ENCODE data around the gene WSB1.
A peak's percentile ranks its signal among the peaks of the same experiment; 100 is the strongest.
"Not testable (repeated sequence)": the region's sequence is repeated elsewhere in the genome, so short reads cannot be mapped to it uniquely, and the experiment has no call there.

The WSB1 gene, protein sequence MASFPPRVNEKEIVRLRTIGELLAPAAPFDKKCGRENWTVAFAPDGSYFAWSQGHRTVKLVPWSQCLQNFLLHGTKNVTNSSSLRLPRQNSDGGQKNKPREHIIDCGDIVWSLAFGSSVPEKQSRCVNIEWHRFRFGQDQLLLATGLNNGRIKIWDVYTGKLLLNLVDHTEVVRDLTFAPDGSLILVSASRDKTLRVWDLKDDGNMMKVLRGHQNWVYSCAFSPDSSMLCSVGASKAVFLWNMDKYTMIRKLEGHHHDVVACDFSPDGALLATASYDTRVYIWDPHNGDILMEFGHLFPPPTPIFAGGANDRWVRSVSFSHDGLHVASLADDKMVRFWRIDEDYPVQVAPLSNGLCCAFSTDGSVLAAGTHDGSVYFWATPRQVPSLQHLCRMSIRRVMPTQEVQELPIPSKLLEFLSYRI

DNA sequence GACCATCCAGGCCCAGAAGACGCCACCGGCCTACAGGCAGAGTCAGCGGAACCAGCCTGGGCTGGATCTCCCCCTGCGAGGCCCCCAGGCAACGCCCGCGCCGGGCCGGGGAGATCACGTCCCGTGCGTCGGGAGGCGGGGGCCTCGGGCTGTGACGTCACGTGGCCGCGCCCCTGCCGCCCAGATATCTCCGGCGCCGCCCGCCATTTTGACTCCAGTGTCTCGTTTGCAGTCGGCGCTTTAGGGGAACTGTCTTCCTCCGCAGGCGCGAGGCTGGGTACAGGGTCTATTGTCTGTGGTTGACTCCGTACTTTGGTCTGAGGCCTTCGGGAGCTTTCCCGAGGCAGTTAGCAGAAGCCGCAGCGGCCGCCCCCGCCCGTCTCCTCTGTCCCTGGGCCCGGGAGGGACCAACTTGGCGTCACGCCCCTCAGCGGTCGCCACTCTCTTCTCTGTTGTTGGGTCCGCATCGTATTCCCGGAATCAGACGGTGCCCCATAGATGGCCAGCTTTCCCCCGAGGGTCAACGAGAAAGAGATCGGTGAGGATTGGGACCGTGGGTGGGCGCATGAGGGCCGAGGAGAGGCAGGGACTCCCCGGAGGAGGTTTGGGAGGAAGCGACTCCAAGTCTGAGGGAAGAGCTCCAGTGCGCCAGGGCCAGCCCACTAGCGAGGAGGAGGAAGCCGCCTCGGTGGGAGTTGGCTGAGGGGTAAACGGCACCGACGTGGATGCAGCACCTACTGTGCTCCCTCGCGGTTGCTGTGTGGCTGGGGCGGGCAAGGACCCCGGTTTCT is at the start of gene WSB1:
WSB1 (plus strand) TSS at position 217 of the 791 bp plus-strand sequence; CDS start at position 499, 282 bp downstream.
- peak; percentile 86 for DNase-seq (ENCODE audit: low read depth)

DNA sequence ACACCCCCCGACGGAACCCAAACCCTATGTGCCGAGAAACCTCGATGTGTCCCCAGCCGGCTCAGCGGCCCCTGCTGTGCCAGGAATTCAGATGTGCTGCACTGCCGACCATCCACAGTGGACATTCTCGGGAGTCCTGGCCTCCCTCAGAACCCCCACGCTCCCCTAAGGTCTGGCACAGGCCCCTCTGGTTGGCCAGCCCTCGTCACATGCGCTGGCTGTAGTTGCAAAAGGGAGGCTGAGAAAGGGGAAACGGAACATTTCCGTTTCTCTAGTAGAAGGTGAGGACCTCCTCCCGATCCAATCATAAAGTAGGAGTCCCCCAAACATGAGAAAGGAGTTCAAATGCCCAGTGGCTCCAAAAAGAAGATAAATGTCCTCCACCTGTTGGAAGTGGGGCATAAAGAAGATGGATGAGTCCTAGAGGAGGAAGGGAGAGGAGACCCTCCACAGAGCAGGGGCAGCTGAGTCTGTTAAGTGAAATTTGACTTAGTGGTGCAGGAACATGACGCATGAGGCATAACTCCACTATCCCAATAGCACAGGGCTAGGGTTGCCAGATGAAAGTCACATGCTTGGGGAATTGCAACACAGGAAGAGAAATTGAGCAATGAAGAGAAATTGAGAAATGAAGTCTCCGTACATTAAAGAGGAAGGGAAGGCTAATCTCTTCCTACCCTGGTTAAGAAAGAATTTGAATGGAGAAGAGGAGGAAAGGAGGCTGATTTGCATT is 49.3 kb upstream of the WSB1 start:
- no peak for DNase-seq (ENCODE audit: low read depth)

DNA sequence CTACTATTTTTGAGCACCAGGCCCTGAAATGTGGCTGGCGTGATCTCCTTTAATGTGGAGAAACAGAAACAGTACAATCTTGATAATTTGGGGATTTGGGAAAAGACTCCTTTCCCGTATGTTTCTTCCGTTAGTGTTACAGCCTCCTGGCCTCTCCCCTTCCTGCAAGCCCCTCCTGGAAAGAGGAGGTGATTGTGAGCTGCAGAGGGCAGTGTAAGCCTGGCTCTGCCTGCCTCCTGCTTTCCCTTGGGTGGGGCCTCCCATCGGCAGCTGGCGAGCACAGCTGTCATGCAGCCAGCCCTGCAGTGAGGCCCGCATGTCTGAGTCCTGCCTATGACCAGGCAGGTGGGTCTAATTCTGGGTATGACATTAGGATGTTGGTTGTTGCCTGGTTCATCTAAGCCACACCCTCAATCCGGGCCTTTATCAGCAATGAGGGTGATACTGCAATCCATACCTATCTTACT is 48.7 kb upstream of the WSB1 start:
- peak; percentile 9 for DNase-seq (ENCODE audit: low read depth)

DNA sequence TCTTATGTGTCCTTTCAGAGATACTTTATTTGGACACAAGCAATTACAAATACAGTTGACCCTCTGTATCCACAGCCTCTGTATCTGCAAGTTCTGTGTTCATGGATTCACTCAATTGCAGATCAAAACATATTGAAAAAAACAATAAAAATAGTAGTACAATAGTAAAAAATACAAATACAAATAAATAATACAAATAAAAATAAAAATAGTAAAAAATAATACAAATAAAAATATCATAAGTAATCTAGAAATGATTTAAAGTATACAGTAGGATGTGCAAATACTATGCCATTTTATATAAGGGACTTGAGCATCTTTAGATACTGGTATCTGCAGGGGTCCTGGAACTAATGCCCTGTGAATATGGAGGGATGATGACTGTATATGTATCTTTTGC is 47.4 kb upstream of the WSB1 start:
- DNase-seq (ENCODE audit: low read depth), result no peak

DNA sequence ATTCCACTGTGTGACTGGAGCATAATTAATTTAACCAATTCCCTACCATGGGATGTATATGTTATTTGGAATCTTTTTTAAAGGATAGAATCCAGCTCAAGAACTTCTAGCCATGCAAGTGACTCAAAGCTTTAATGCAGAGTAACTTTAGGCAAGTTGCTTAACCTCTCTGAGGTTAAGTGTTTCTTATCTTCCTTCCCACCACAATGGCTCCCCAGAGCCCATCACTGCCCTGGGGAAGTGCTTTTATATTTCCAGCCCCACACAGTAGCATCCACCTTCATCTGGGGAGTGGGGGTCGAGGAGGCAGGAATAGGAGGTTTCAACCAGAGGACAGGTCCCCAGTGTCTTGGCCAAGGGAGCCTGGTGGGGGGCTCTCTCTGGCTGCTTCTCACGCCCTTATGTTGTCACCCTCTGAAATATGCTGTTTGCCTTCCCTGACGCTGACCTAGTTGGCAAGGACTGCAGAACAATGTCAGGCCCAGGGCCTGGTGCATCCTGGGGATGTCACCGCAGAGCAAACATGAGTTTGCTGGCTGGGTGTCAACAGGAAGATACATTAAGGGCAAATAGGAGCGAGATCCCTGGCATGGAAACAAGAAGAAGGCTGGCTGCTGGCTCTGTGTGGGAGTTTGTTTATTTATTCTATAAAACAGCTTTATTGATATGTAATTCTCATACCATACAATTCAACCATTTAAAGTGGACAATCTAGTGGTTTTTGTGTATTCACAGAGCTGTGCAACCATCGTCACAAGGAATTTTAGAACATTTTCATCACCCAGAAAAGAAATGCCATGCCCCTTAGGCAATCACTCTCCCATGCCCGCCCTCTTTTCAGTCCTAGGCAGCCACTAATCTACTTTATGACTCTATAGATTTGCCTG is 46.6 kb upstream of the WSB1 start:
- DNase-seq (ENCODE audit: low read depth), result no peak

DNA sequence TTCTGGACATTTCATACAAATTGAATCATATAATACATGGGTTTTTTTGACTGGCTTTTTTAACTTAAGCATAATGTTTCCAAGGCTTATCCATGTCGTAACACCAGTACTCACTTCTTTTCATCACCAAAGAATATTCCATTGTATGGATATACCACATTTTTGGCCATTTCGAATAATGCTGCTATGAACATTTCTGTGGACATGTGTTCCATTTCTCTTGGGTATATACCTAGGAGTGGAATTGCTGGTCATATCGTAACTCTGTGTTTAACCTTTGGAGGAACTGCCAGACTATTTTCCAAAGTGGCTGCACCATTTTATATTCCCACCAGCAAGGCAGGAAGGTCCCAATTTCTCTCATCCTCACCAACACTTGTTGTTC is 46.0 kb upstream of the WSB1 start:
- no peak for DNase-seq (ENCODE audit: low read depth)

DNA sequence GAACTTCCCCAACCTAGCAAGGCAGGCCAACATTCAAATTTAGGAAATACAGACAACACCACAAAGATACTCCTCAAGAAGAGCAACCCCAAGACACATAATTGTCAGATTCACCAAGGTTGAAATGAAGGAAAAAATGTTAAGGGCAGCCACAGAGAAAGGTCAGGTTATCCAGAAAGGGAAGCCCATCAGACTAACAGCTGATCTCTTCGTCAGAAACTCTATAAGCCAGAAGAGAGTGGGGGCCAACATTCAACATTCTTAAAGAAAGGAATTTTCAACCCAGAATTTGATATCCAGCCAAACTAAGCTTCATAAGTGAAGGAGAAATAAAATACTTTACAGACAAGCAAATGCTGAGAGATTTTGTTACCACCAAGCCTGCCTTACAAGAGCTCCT is 43.1 kb upstream of the WSB1 start:
- not testable (repeated sequence) for DNase-seq (ENCODE audit: low read depth)

DNA sequence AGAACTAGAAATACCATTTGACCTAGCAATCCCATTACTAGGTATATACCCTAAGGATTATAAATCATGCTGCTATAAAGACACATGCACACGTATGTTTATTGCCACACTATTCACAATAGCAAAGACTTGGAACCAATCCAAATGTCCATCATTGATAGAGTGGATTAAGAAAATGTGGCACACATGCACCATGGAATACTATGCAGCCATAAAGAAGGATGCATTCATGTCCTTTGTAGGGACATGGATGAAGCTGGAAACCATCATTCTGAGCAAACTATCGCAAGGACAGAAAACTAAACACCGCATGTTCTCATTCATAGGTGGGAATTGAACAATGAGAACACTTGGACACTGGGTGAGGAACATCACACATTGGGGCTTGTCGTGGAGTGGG is 39.1 kb upstream of the WSB1 start:
- DNase-seq (ENCODE audit: low read depth), result not testable (repeated sequence)

DNA sequence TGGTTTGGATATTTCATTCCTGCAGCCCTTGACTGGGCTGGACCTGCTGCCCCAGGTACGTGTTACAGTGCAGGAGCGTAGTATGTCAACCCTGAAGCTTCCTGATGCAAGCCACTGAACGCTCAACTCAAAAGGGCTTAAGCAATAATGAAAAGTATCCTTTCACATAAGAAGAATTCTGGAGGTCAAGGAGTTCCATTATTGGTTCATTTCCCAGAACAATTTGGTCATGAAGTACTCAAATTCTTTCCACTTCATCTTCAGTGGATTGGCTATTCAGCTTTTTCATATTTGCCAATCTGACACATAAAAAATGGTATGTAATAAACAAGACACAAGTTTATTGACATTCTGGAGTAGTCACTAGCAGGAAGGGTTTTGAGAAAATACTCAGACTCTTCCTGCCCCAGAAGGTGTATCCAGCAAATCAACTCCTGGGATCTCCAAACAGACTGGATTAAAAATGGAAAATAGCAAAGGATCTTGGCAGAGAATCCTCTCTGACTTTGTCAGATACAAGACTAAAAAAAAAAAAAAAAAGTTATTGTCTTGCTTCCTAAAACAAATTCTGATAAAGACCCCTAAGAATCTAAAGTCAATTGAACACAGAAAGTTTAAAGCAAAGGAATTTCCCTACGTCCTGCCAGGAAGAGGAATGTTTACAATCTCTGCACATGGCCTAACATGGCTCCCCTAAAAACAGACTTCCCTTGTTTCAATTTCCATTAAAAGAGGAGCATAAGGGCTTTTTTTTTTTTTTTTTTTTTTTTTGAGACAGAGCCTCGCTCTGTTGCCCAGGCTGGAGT is 37.5 kb upstream of the WSB1 start:
- DNase-seq (ENCODE audit: low read depth), result no peak

DNA sequence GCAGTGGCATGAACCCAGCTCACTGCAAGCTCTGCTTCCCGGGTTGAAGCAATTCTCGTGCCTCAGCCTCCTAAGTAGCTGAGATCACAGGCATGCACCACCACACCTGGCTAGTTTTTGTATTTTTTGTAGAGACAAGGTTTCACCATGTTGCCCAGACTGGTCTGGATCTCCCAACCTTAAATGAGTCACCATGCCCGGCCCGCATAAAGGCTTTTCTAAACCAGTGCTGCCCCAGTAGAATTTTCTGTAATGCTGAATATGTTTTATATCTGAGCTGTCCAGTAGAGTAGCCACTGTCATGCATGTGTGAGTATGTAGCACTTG is 36.9 kb upstream of the WSB1 start:
- DNase-seq (ENCODE audit: low read depth), result no peak

DNA sequence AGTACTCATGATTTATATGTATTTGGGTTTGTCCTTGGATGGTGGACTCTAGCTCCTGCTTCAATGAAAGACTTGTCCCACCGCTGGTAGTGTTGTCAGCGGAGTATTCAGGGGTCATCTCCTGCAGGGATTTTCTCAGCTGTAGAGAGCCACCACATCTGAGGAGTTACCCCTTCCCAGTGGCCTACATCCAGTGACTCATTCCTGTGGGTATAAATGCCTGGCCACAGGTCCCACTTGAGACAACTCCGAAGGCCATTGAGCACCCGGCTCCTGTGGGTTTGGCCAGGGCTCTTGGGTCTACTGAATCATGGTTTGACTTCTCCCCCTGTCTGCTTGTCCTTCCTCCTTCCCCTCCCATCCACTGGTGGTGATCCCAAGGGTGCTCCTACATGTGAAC is 34.6 kb upstream of the WSB1 start:
- no peak for DNase-seq (ENCODE audit: low read depth)

DNA sequence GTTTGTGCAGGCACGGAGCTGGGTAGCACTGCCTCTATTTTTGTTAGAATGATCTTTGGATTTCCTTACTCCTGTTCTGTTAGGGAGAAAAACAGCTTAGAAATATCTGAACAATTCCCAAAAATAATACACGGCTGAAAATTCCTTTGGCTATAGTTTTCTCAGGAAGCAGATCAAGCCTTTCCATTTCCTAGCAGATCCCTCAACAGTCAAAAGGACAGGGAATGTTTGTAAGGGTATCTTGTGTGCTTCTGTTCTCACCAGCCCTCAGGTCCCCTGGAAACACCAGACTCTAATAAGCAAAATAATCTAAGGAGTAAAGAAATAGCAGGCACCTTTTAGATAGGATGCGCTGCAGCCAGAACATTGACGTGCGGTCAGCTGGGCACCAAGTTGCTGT is 30.5 kb upstream of the WSB1 start:
- DNase-seq (ENCODE audit: low read depth), result no peak

DNA sequence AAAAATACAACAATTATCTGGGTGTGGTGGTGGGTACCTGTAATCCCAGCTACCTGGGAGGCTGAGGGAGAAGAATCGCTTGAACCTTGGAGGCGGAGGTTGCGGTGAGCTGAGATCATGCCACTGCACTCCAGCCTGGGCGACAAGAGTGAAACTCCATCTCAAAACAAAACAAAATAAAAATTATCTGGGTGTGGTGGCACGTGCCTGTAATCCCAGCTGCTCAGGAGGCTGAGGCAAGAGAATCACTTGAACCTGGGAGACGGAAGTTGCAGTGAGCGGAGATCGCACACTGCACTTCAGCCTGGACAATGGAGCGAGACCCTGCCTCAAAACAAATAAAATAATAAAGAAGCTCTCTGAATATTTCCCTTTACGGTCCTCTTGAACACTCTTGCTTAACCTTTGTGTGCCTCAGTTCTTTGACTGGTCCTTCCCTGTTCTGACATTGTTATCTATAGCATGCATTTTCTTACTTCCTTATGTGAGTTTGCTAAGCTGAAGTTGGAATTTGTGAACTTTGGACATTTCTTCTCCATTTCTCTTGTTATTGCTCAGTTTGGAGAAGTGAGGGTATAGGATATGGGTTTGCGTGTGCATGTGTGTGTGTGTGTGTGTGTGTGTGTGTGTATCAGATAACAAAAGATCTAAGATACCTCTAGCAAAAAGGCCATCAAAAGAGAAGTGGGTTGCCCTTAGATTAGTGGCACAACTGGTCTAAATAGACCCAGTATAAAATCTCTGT is 29.7 kb upstream of the WSB1 start:
- no peak for DNase-seq (ENCODE audit: low read depth)

DNA sequence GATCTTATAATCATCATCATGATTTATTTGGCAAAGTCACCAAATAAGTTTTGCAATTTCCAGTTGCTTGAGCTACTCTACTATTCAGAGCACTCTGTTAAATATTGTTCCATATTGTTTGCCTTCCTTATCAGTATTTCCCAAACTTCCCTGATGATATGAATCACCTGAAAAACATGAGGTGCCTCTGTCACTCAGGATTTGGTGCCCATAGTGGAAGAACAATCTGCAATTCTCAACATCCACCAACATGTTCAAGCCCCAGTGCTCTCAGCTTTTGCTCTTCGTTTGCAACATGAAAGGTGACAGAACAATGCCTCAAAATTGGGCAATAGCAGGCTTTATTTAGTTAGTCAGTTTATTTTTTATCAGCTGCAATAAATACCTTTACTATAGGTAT is 28.6 kb upstream of the WSB1 start:
- DNase-seq (ENCODE audit: low read depth), result no peak

DNA sequence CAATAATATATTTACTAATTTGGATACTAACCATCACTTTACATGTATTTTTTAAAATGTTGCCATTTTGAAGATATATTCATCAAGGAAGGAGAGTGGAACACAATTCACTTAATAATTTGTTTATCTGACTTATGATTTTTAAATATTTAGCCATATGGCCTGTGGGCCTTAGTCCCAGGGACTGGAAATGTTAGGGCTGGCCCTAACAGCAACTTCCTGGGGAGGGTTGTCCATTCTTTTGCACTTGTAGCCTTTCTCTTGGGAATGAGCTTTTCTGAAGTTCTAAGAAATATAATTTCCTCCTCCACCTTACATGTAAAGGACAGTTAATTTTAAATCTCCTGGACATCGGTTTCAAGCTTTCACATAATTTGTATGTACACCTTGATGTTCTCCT is 27.7 kb upstream of the WSB1 start:
- DNase-seq (ENCODE audit: low read depth), result no peak

DNA sequence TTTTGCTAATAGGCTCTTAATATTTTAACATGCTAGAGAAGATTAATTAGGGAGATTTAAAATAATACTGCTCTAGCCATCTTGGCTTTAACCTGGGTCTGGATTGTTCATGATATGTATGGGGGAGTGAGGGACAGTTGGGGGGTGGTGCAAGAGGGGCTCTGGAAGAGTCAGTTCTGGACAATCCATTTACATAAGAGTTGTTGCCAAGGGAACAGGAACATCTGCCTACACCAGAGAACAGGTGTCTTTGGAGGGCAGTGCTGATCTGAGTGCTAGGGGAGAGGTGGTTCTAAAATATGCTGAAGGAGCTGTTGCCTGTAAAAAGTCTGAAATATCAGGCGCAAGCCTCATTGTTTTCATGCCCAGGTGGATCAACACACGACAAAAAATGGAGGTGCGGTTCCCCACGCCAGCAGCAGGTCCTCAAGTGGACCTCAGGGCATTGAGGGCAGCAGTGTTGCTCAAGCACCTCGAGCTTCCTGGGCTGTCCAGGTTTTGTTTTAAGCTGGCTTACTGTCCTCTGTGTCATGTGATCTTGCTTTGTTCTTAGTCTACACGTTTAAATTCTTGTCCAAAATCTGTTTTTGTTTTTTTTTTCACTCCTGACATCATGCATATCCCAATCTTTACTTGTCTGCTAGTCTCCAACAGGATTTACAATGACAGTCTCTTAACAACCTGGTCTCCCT is 25.4 kb upstream of the WSB1 start:
- DNase-seq (ENCODE audit: low read depth), result no peak

DNA sequence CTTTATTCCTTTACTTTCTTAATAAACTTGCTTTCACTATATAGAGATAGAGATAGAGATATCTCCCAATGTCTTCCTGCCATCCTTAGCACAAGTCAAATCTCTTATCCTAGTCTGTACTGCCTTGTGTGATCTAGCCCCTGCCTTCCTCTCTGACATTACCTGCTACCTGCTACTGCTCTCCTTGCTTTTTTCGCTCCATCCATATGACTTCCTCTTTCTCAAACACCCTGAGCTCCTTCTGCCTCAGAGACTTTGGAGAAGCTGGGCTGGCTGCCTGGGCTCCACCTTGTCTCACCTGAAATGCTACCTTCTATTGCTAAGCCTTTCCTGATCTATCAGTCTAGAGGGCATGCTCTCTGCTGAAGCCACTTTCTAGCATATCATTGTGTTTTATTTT is 24.7 kb upstream of the WSB1 start:
- no peak for DNase-seq (ENCODE audit: low read depth)

DNA sequence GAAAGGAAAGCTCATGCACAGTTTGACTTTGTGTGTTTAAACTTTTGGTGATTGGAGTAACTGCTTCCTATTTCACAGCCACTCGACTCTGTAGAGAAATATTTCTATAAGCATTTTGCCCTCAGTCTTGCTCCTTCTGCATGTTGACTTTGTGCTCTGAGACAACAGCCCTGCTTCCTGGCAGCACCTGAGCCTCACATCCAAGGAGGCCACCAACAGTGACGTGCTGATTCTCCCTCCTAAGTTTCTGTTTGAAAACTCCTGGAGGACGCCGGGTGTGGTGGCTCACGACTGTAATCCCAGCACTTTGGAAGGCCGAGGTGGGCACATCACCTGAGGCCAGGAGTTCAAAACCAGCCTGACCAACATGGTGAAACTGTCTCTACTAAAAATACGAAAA is 23.9 kb upstream of the WSB1 start:
- DNase-seq (ENCODE audit: low read depth), result no peak

DNA sequence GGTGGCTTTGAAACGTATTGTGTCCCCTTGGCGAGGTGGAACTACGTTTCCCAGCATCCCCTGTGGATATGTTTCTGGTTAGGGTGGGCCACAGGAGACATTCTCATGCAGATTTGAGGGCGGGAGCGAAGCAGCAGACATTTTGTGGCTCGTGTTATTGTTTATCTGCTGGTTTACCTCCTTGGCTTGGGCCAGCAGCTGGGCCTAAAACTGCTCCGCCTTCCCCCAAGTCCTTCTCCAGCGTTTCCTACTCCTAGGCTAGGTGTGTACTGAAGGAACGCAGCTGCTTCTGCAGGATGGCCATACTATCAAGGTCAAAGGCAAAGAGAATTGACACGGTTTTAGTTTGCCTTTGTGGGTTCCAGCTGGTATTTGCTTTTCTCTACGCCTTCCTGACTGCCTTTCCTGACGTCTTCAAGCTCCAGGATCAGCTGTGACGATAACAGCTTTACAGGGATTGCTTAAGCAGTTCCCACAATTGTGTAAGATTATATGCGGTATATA is 17.2 kb upstream of the WSB1 start:
- no peak for DNase-seq (ENCODE audit: low read depth)

Measured in stimulated activated CD4-positive, alpha-beta T cell treated with anti-CD3 and anti-CD28 coated beads, Interleukin-2, amount 100 ng/mL, for 4 hours (primary cell).